Ureter (tissue), 1 donor: ENCODE data around the gene A4GNT. TPM values are rescaled to one million over a fixed set of nuclear protein-coding genes. Genes with fewer than 3 reads are reported as not detected.
"Not testable (repeated sequence)": the region's sequence is repeated elsewhere in the genome, so short reads cannot be mapped to it uniquely, and the experiment has no call there.

ENCODE experiments used
- DNase-seq: peaks from one replicate; pipeline ENCODE4 v3.0.0-alpha.2; 2020; ENCODE audit warnings: low spot score
- total RNA-seq: library from RNA; stranded (reverse); gene quantifications from one replicate; pipeline ENCODE4 v1.2.4, GENCODE V29; 2023
- donor health status: DM: yes; HTN: yes; CAD: no.

A4GNT gene
- not detected for total RNA-seq

DNA sequence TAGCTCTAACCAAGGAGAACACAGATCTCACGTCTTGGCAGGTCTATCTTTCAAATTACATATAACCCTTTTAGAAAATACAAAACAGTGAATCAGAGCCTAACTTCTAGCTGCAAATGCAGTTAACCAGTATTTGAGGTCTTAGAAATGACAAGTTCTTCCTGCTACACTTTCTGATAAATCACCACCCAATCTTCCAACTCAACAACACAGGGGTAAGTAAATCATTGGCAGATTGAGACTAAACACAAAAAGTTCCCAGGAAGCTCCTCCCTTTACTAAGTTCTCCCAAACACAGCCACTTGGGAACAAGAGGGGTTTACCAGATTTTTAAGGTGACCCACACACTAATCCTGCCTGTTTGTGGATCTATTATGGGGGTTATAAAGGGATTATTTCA, at the start of gene A4GNT:
Gene A4GNT (minus strand): TSS at position 152 of the 400 bp plus-strand sequence. CDS start 1,134 bp downstream, outside the sequence.
- no peak for DNase-seq

- DNase-seq, result no peak
Observed at GRCh38 chr3:138180375-138181029, 48.3 kb upstream of the A4GNT start.

- DNase-seq, result peak; percentile 89
Observed at GRCh38 chr3:138174421-138175131, 42.4 kb upstream of the A4GNT start, which contains the start of gene DBR1. Gene DBR1 (minus strand): TSS chr3:138174921. CDS start chr3:138174795, 126 bp downstream.

DNA sequence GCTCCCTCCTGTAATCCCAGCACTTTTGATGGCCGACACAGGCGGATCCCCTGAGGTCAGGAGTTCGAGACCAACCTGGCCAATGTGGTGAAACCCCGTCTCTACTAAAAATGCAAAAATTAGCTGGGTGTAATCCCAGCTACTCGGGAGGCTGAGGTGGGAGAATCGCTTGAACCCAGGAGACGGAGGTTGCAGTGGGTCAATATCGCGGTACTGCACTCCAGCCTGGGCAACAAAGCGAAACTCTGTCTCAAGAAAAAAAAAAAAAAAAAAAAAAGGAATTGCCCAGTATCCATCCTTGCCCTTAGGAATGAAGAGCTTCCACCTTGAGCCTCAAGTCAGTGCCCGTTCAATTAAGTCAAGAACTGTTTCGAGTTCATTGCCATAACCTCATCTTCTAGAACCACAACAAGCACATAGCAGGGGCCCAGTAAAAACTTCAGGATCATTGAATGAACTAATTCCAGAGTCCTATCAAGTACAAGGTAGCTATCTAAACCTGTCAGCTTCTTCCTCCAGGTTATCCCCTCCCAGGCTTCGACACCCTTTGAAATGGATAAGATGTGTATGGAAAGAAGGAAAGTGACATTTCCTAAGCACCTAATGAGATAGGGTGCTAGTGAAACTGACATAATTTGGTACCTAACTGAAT, 41.7 kb upstream of the A4GNT start:
- DNase-seq, result no peak

GRCh38 chr3:138172625-138173024, 40.4 kb upstream of the A4GNT start:
- no peak for DNase-seq

- DNase-seq, result no peak
Observed at GRCh38 chr3:138165061-138165460, 32.9 kb upstream of the A4GNT start.

GRCh38 chr3:138157743-138158142, 25.6 kb upstream of the A4GNT start:
- DNase-seq, result no peak

DNA sequence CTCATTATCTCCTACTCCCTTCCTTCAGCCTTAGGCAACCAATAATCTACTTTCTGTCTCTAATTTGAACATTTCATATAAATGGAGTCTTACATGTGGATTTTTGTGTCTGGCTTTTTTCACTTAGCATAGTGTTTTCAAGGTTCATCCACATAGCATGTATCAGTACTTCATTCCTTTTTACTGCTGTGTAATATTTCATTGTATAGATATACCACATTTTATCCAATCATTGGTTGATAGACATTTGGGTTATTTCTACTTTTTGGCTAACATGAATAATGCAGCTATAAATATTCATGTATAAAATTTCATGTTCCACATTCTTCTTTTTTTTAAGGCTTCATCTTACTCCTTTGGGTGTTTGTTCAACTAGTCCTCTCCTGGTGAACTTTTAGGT, 22.3 kb upstream of the A4GNT start:
- DNase-seq, result no peak

GRCh38 chr3:138148503-138148902, 16.3 kb upstream of the A4GNT start:
- DNase-seq, result no peak

- DNase-seq, result not testable (repeated sequence)
Observed at GRCh38 chr3:138142181-138142580, 10.0 kb upstream of the A4GNT start.

GRCh38 chr3:138140940-138141339, 8.8 kb upstream of the A4GNT start:
- DNase-seq, result no peak

DNA sequence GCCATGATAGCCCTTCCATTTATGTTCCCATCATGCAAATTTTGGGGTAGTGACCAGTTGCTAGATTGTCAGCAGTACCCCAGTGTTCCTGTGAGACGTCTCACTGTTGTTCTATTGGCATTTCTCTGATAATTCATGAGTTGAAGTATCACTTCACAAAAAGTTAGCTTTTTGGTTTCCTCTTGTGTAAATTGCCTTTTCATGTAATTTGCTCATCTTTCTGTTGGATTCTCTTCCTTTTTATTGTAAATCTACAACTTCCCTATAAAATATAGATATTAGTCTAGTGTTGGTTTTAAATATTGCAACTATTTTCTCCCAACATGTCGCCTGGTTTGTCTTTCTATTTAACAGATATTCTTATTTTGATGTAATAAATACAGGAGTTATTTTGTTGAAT, 7.5 kb upstream of the A4GNT start:
- DNase-seq, result no peak

GRCh38 chr3:138137861-138138260, 5.7 kb upstream of the A4GNT start:
- no peak for DNase-seq

DNA sequence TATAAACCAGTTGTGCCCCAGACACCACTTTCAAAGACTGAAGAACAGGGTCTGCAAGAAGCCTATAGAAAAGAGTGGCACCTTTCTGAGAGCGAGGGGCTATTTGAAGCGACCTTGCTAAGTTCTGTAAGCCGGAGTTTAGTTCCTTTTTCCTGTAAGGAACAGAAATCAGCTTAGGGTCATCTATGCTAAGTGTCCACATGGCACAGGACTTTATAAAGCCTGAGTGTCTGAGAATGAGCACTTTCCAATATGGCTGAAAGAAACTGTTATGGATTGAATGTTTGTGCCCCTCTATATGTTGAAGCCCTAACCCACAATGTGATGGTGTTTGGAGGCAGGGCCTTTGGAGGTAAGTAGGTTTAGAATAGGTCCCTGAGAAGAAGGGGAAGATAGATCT, 4.0 kb upstream of the A4GNT start:
- DNase-seq, result no peak

DNA sequence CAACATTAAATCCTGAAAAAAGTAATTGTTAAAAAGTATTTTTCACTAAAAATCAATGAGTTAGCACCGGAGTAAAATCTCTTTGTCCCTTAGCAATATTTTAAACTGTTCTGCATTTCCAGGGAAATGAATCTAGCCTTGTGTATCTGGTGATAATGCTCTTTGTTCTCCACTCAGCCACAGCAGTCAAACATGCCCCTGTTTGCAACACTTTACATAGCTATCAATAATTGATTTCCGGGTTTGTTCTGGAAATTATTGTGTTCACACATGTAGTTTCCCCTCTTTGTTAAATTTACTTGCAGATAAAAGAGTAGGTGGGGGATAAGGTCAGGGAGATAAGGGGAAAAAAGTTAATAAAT, 3.6 kb upstream of the A4GNT start:
- no peak for DNase-seq

- DNase-seq, result no peak
Observed at GRCh38 chr3:138135146-138135832, 3.1 kb upstream of the A4GNT start.

- no peak for DNase-seq
Observed at GRCh38 chr3:138127636-138128365, 4.4 kb downstream of the A4GNT start.

DNA sequence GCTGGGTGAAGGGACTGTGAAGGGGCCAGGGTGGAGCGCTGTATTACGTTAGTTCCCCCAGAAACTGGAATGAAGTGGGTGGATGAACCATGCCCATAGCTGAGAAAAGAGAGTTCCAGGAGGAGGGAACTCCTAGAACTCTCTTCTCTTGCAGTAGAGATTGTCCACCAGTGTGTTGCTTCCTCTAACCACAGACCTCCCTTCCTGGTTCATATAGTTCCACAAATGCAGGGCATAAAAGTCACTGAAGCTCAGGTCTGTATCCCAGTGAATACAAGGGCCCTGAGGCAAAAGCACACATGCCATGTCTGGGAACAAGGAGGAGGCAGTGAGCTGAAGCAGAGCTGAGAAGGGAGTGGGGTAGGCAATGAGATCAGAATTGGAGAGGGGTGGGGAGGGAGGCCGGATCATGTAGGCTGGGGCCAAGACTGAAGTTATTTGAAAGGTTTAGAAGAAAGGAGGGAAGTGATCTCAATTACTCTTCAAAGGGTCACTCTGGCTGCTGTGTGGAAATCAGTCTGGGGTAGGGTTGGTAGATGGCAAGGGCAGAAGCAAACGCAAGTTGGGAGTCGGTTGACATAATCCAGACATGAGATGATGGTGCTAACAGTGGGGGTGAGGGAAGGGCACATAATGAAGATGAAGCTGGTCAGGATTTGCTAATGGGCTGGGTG, 6.5 kb downstream of the A4GNT start:
- DNase-seq, result no peak

- DNase-seq, result no peak
Observed at GRCh38 chr3:138124706-138125355, 7.4 kb downstream of the A4GNT start.

DNA sequence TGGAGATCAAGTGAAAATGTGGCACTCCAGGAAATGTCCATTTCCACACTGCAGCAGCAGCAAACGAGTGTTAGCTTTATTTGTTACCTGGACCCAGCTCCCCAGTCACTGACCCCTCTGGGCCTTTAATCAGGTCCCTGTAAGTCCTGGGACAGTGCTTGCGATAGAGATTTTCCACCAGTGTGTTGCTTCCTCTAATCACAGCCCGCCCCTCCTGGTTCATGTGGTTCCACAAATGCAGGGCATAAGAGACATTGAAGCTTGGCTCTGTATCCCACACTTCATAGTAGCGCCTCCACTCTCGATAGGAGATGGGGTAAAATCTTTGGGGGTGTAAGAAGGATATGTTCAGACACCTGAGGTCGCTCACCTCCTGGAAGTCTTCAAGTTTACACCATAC, 8.0 kb downstream of the A4GNT start:
- DNase-seq, result no peak

GRCh38 chr3:138119423-138119766, 12.8 kb downstream of the A4GNT start:
- no peak for DNase-seq
